Activated gamma-delta T cell treated with anti-CD3 and anti-CD28 coated beads, Interleukin-2, amount 50 U/mL, for 16 hours (primary cell): ENCODE measurements around the gene KCTD6.
A peak's percentile ranks its signal among the peaks of the same experiment; 100 is the strongest.

Experiments used
- DNase-seq: peaks from one replicate; pipeline ENCODE4 v3.0.0-alpha.2; 2020; ENCODE audit warnings: low read depth

The KCTD6 gene

DNA sequence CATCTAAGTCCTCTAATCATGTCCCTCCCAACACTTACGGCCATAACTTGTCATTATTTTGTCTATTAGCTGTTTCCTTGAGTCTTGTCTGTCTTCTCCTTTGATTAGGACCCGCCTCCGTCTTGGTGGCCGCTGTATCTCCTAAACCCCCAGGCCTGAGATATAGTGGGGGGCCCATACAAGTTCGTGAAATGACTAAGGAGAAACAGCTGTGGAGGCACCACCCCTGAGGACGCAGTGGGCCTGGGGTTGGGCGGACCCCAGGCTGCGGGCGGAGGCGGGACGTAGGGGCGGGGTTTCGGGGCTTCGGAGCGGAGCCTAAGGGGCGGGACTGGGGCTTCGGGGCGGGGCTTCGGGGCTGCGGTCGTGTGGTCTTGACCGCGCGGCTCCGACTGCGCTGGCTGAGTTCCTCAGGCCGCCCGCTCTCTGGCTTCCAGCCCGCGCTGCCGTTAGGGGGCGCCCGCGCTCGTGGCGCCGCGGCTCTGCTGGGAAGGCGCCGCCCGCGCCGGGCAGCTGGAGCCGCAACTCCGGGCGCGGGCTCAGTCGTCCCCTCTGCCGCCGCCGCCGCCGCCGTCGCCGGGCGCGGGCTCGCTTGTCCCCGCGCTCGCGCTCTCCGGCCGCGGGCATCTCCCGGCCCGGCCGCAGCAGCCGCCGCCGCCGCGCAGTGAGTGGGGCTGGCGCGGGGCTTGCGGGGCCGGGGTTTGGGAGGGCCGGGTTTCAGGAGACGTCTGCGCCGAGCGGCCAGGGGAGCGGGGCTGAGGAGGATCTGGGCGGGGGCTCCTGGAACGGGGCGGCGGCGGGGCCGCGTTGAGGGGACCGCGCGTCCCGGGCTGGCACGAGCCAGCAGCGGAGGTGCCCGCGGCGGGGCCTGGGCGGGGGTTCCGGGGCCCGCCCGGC, at the start of gene KCTD6:
KCTD6 (plus strand) TSS at position 591 of the 897 bp plus-strand sequence. CDS start 6,660 bp downstream, outside the sequence.
- peak; percentile 74 for DNase-seq

DNA sequence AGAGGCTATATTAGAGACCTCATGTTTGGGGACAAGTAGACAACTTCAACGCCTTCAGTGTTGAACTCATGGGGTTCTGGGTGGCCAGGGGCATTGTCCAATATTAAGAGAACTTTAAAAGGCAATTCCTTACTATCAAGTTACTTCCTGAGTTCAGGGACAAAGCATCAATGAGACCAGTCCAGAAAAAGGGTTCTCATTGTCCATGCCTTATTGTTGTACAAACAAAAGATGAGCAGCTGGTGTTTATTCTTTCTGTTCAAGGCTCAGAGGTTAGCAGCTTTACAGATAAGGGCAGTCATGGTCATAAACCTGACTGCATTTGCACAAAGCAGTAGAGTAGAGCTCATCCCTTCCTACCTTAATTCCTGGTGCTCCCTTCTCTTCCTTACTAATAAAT, 39.7 kb upstream of the KCTD6 start:
- DNase-seq, result no peak

DNA sequence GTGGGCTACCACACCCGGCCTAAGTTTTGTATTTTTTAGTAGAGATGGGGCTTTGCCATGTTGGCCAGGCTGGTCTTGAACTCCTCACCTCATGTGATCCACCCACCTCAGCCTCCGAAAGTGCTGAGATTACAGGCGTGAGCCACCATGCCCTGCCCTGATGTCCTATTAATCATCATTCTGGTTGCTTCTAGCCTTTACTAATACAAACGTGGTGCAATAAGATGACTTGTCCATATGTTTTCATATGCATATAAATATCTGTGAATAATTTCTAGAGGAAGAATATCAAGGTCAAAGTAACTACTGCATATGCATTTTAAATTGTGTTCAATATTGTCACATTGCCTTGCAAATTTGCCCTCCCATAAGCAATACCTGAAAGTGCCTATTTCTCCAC, 32.7 kb upstream of the KCTD6 start:
- no peak for DNase-seq

GRCh38 chr3:58462829-58463180, 29.1 kb upstream of the KCTD6 start:
- DNase-seq, result no peak

- DNase-seq, result peak; percentile 65
These were observed 28.5 kb upstream of the KCTD6 start for GRCh38 chr3:58463181-58463941.

- DNase-seq, result no peak
These were observed 28.0 kb upstream of the KCTD6 start for GRCh38 chr3:58463942-58464271.

DNA sequence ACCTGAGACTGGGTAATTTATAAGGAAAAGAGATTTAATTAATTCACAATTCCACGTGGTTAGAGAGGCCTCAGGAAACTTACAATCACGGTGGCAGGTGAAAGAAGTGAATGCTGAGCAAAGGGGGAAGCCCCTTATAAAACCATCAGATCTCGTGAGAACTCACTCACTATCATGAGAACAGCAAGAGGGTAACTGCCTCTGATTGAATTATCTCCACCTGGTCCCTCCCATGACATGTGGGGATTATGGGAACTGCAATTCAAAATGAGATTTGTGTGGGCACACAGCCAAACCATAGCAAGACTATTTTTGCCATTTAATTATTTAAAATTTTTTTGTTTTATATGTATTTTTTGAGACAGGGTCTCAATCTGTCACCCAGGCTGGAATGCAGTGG, 27.0 kb upstream of the KCTD6 start:
- no peak for DNase-seq

GRCh38 chr3:58466899-58467563, 24.9 kb upstream of the KCTD6 start:
- no peak for DNase-seq

GRCh38 chr3:58469096-58469495, 22.8 kb upstream of the KCTD6 start:
- DNase-seq, result no peak

- no peak for DNase-seq
These were observed 21.4 kb upstream of the KCTD6 start for GRCh38 chr3:58470363-58471024.

GRCh38 chr3:58471025-58471887, 20.6 kb upstream of the KCTD6 start:
- DNase-seq, result peak; percentile 33

DNA sequence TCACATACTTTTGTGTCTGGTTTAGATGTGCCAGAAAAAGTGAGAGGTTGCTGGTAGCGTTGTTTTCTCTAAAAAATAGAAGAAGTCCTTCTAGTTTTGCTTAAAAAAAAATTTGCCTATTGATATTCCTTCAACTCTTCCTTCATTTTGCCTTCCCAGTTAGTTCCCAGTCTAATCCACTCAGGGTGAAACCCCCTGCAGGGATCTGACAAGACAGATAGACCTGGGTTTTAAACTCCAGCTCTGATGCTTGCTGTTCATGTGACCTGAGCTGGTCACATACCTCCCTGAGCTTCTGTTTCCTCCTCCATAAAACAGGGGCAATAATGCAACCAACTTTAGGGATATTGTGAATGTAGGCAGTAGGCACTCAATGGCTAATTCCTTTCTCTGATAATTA, 18.6 kb upstream of the KCTD6 start:
- DNase-seq, result no peak

DNA sequence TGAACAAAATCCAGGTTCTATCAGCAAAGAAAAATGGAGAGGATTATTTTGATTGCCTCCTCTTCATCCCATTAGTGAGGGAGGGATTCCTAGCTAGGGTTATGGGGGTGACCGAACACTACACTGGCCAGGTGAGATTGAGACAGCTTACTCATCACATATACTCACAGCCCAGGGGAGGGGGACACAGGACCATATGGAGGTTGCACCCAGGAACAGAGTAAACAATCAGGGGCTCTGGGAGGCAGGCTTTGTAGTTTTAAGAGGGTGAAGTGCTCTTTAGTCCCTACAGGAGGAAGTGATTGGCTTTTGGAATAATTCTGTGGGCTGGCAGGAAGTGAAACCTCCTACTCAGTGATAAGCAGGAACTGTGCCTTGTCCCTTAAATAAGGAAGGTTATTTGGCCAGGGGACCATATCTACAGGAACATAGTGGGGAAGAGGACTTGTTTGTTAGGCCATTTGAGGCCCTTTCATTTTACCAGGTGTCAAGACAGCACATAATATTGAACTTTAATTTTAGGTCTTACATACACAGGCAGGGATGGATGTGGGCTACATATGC, 17.5 kb upstream of the KCTD6 start:
- no peak for DNase-seq

GRCh38 chr3:58474967-58475578, 16.8 kb upstream of the KCTD6 start:
- no peak for DNase-seq

DNA sequence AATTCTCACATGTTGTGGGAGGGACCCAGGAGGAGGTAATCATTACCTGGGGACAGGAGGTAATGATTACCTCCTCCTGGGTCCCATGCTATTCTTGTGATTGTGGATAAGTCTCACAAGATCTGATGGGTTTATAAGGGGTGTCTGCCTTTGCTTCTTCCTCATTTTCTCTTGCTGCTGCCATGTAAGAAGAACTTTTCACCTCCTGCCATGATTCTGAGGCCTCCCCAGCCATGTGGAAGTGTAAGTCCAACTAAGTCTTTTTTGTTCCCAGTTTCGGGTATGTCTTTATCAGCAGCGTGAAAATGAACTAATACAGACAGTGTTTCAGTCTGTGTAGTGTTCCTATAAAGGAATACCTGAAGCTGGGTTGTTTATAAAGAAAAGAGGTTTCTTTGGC, 13.1 kb upstream of the KCTD6 start:
- no peak for DNase-seq

- no peak for DNase-seq
These were observed 11.6 kb upstream of the KCTD6 start for GRCh38 chr3:58480309-58480708.

DNA sequence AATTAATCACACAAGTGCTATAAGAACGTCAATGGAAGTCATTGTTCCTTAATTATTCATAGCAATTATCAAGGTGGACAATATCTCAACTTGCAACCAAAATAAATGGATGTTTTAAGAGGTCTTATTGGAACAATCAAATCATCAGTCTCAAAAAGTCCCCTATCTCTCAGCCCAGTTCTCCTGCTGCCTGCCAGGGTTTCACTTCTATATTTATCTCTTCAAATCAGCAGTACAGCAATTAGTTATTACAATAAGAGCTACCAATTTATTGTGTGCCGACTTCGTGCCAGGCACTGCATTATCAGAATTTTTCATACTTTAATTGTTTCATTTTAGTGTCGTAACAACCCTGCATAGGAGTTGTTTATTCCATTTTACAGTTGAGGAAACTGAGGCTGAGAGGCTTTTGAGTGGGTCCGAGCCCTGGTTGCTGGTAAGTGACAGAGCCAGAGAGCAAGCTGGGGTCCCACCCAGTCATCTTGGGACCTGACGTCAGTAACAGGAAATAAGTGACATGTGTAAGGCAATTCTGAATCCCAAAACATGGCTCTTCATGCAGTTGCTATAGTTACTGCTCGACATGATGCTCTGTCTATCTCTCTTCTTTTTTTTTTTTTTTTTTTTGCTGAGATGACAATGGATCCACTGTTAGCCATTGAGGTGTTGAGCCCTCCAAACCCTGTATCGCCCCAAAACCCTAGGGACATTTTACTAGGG, 8.8 kb upstream of the KCTD6 start:
- DNase-seq, result no peak

DNA sequence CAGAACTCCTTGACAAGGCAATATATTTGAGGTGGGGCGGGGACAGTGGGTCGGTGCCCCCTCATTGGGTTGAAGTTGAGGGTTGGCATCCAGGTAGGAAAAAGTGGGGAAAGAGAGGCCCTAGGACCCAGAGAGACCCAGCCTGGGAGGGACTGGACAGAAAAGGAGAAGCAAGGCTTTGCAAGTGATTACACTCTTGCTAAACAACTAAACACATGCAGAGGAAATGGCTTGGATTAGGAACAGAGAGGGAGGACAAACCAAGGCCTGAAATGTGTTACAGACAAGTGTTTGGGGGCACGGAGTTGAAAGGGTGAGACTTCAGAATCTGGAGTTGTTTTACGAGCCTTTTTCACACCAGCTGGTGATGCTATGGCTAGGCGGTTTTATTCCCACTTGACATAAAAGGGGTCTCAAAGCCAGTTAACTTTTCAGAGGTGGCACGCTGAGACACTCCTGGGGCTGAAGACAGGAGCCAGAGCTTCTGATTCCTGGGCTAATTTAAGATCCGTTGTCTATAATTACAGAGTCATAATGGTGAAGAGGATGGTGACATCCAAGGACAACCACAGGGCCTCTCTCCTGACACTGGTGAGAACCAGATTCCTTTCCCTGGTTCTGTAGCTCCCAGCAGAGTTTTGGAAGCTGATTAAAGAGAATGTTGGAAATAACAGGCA, 7.7 kb upstream of the KCTD6 start:
- no peak for DNase-seq

DNA sequence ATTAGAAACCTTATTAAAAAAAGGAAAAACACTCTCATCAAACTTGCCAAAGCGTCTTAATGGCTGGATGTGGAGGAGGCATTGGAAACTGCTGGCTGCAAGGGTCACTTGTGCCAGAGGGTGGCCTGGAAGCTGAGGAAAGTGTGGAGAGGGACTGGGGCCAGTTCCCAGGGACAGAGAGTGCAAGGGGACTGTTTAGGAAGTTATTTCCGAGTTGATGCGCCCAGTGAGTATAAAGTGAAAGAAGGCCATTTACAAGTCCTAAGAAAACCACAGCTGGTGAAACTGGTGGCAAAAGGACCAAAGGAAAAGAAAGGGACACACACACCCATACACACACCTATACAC, 7.2 kb upstream of the KCTD6 start:
- DNase-seq, result no peak
